ENCODE data around the gene DENND4C.

DENND4C gene

GRCh38 chr9:19306568-19306967 is 76.1 kb downstream of the DENND4C start:
- no peak for TF ChIP-seq CTCF (IDR thresholded peaks at IDR 0.05; ENCODE audit: extremely low read depth, insufficient read depth, missing control alignments)
- DNase-seq (ENCODE audit: low spot score) = no peak
- in situ Hi-C loops (cut with MboI; ENCODE audit: low pct_unique_long_range_greater_than_20kb, low sequenced_read_pairs, unreplicated experiment) = no loop called here

DNA sequence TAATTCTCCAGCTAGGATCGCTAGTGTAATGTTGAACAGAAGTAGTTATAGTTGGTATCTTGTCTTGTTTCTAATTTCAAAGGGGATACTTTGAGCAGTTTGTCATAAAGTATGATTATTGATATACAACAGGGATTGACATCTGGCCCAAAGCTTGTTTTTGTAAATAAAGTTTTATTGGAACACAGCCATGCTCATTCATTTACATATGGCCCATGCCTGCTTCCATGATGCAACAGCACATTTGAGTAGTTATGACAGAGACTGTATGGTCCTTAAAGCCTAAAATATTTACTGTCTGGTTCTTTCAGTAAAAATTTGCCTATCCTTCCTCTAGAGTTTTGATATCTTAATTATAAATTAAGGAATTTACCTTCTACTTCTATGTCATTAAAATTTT is 79.8 kb downstream of the DENND4C start:
- DNase-seq (ENCODE audit: low spot score) = no peak
- in situ Hi-C loops (cut with MboI; ENCODE audit: low pct_unique_long_range_greater_than_20kb, low sequenced_read_pairs, unreplicated experiment) = no loop called here

GRCh38 chr9:19313573-19313972 is 83.1 kb downstream of the DENND4C start:
- in situ Hi-C loops (cut with MboI; ENCODE audit: low pct_unique_long_range_greater_than_20kb, low sequenced_read_pairs, unreplicated experiment) = no loop called here
- no peak for DNase-seq (ENCODE audit: low spot score)
- TF ChIP-seq CTCF (IDR thresholded peaks at IDR 0.05; ENCODE audit: extremely low read depth, insufficient read depth, missing control alignments) = no peak

More for the DNA sequence above, 79.8 kb downstream of the DENND4C start:
- TF ChIP-seq CTCF (IDR thresholded peaks at IDR 0.05; ENCODE audit: extremely low read depth, insufficient read depth, missing control alignments) = no peak

GRCh38 chr9:19320495-19320894 is 90.0 kb downstream of the DENND4C start:
- in situ Hi-C loops (cut with MboI; ENCODE audit: low pct_unique_long_range_greater_than_20kb, low sequenced_read_pairs, unreplicated experiment) = no loop called here
- DNase-seq (ENCODE audit: low spot score) = no peak
- TF ChIP-seq CTCF (IDR thresholded peaks at IDR 0.05; ENCODE audit: extremely low read depth, insufficient read depth, missing control alignments) = no peak

- DNase-seq (ENCODE audit: low spot score) = no peak
- TF ChIP-seq CTCF (IDR thresholded peaks at IDR 0.05; ENCODE audit: extremely low read depth, insufficient read depth, missing control alignments) = no peak
- in situ Hi-C loops (cut with MboI; ENCODE audit: low pct_unique_long_range_greater_than_20kb, low sequenced_read_pairs, unreplicated experiment) = no loop called here
Observed at GRCh38 chr9:19331877-19332276, 101.4 kb downstream of the DENND4C start.

DNA sequence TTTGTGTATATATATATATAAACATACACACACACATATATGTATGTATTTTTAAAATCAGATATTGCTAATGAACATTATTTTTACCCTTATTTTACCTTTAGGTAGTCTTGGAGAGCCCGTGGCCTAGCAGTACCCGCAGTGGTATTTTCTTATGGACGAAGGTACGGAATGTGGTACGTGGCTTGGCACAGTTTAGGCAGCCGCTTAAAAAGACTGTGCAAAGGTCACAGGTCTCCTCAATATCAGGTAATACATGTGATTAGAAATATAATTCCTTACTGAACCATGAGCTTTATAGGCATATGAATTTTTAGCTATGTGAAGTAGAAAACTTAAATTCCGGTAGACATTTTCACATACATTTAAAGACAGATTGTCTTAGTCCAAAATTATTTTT is 105.7 kb downstream of the DENND4C start:
- DNase-seq (ENCODE audit: low spot score) = no peak
- in situ Hi-C loops (cut with MboI; ENCODE audit: low pct_unique_long_range_greater_than_20kb, low sequenced_read_pairs, unreplicated experiment) = no loop called here
- TF ChIP-seq CTCF (IDR thresholded peaks at IDR 0.05; ENCODE audit: extremely low read depth, insufficient read depth, missing control alignments) = no peak

DNA sequence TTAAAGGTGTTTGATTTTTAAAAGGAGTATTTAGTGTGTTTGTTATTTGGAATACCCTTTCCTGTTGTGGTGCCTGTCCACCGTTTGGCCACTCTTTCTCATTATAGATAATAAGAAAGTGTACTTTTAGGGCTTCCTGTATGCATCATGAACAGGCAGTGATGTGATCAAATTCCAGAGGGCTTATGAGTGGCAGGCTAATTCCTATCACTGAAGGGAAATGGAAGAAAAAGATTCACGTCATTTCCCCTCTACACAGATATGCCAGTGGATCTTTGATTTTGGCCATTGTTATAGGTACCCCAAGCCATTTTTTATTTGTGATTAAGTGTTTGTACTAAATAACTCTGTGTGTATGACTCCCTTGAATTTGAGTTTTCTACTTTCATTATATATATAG is 112.5 kb downstream of the DENND4C start:
- no peak for DNase-seq (ENCODE audit: low spot score)
- TF ChIP-seq CTCF (IDR thresholded peaks at IDR 0.05; ENCODE audit: extremely low read depth, insufficient read depth, missing control alignments) = no peak
- in situ Hi-C loops (cut with MboI; ENCODE audit: low pct_unique_long_range_greater_than_20kb, low sequenced_read_pairs, unreplicated experiment) = no loop called here
